ENCODE results near the gene TMCO4.

- TF ChIP-seq USF1 (CRISPR knock-in tag; IDR thresholded peaks at IDR 0.05) (no peak), CTCF (IDR thresholded peaks at IDR 0.05) (no peak)
These were observed 133.9 kb downstream of the TMCO4 start for GRCh38 chr1:19665496-19666465.
